Ovary (tissue), 9 donors: ENCODE results near the gene ZNF429. TPM values are rescaled to one million over a fixed set of nuclear protein-coding genes. Genes with fewer than 3 reads are reported as not detected.

Experiments used
- DNase-seq, 5 donors: peaks; one replicate each; pipeline ENCODE4 v3.0.0-alpha.2; 2019 to 2020
- H3K27ac ChIP-seq, 2 donors: fragments of 200-600 bp; one replicate each; pipeline versions ENCODE4 v1.5.1 to v1.8.0; 2019 to 2022
- H3K27me3 ChIP-seq: fragments of 200-600 bp; one replicate; pipeline ENCODE4 v1.8.0; 2022
- H3K36me3 ChIP-seq: fragments of 200-600 bp; sonication (generic); one replicate; pipeline ENCODE4 v1.5.1; 2019
- H3K4me1 ChIP-seq: one replicate; pipeline ENCODE4 v1.8.1; 2013; ENCODE audit warnings: mild to moderate bottlenecking, moderate library complexity; ENCODE audit not compliant: insufficient read depth
- H3K4me3 ChIP-seq: fragments of 200-600 bp; sonication (generic); one replicate; pipeline ENCODE4 v1.5.1; 2017
- H3K9me3 ChIP-seq, 2 donors: fragments of 200-600 bp in 1 of 2; sonication (generic) in 1 of 2; one replicate each; pipeline versions ENCODE4 v1.5.1 to v1.8.1; 2013 to 2019; ENCODE audit warnings: mild to moderate bottlenecking in 1 of 2, moderate library complexity in 1 of 2
- EP300 ChIP-seq: sonication (generic); formaldehyde crosslinking; IDR thresholded peaks from one replicate; pipeline ENCODE4 v1.6.1; 2017; ENCODE audit warnings: antibody characterized with exemption
- POLR2A ChIP-seq: fragments of 450-650 bp; IDR thresholded peaks from one replicate; pipeline ENCODE4 v1.6.1; 2017; ENCODE audit warnings: antibody characterized with exemption, mild to moderate bottlenecking, moderate library complexity
- WGBS, 3 donors: extraction: QIAGEN DNeasy Blood & Tissue Kit in 1 of 3; methylation state at CpG; one replicate each; pipeline versions ENCODE4 v1.1.5 to v1.1.7; 2013 to 2017; 5-methylcytosine and 5-hydroxymethylcytosine counted together
- intact Hi-C, 4 donors: fragments of 100-400 bp; cut with DNase I; formaldehyde crosslinking; loops; one replicate each; pipeline versions ENCODE4 v1.11.0 to v1.15.1; 2022 to 2023
- polyA plus RNA-seq, 2 donors: library from polyadenylated mRNA; stranded (reverse); fragments of 200-250 nt in 1 of 2; fragments of 350-450 nt in 1 of 2; fragmentation: Illumina TruSeq in 1 of 2; extraction: RNeasy Lipid Tissue Mini Kit (QIAGEN cat#74804) in 1 of 2; gene quantifications; one replicate each; pipeline ENCODE4 v1.2.3, GENCODE V29; 2013 to 2014
- total RNA-seq, 7 donors: library from RNA; depleted of rRNA in 2 of 7; stranded (reverse); fragments of >200 nt in 2 of 7; fragmentation: NEBNext Ultra II Directional in 3 of 7; extraction: Animal tissue kit (Norgen Biotek cat#: 25700) in 3 of 7; gene quantifications; one replicate each; pipeline versions ENCODE4 v1.1.0 to v1.2.4, GENCODE V29; 2016 to 2023
- TF ChIP-seq, protein P1 (sequence below), 3 donors: fragments of 450-650 bp in 2 of 3; fragments of 200-600 bp in 1 of 3; IDR thresholded peaks; one replicate each; pipeline versions ENCODE4 v1.5.1 to v1.8.0; 2016 to 2022; ENCODE audit warnings: antibody characterized with exemption in 3 of 3, mild to moderate bottlenecking in 1 of 3
- donor health status: DM: no; HTN: no; CAD: no; lungs with moderate emphysema.
- donor health status: DM: no; HTN: no; CAD: no.
- donor health status: Bipolar disorder and iron deficiency.
- donor health status: DM: yes; HTN: yes; CAD: no.
- donor health status: DM: no; HTN: no; CAD: no.
- donor health status: DM: yes; HTN: yes; CAD: no.

Gene ZNF429
- total and polyA plus RNA-seq, 9 donors: 10.9 to 22.8 (median 13.2) TPM

DNA sequence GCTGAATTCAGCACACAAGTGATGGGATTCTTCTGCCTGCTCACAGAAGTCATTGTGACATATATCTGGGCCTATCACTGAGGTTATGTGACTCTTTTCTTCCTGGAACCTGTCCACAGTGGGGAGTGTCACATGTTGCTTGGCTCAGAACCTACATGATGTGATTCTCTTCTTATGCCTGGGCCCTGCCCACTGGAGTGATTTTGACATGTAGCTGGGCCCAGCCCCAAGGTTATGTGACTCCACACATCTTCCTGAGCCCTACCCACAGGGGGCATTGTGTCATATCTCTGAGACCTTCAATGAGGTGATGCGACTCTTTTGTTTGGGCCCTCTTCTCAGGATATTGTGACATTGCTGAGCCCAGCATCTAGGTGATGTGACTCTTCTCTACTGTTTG, 17.4 kb upstream of the ZNF429 start:
- Histone ChIP-seq H3K9me3 (no peaks in the 10 kb centered on the region), H3K4me3 (no peak overlapping the region), H3K27me3 (no peaks in the 10 kb centered on the region), H3K36me3 (no peaks in the 10 kb centered on the region), H3K4me1 (no peaks in the 10 kb centered on the region), H3K27ac (no peak overlapping the region)
- TF ChIP-seq POLR2A (no peak), EP300 (no peak)
- TF ChIP-seq, protein P1, sequence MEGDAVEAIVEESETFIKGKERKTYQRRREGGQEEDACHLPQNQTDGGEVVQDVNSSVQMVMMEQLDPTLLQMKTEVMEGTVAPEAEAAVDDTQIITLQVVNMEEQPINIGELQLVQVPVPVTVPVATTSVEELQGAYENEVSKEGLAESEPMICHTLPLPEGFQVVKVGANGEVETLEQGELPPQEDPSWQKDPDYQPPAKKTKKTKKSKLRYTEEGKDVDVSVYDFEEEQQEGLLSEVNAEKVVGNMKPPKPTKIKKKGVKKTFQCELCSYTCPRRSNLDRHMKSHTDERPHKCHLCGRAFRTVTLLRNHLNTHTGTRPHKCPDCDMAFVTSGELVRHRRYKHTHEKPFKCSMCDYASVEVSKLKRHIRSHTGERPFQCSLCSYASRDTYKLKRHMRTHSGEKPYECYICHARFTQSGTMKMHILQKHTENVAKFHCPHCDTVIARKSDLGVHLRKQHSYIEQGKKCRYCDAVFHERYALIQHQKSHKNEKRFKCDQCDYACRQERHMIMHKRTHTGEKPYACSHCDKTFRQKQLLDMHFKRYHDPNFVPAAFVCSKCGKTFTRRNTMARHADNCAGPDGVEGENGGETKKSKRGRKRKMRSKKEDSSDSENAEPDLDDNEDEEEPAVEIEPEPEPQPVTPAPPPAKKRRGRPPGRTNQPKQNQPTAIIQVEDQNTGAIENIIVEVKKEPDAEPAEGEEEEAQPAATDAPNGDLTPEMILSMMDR (IDR thresholded peaks at IDR 0.05): no peak
- WGBS, 3 donors: 96 to 100% (median 100%) methylated on average over 1 of the region's 1 CpG
- intact Hi-C loops: no loop called here
- DNase-seq: no peak

DNA sequence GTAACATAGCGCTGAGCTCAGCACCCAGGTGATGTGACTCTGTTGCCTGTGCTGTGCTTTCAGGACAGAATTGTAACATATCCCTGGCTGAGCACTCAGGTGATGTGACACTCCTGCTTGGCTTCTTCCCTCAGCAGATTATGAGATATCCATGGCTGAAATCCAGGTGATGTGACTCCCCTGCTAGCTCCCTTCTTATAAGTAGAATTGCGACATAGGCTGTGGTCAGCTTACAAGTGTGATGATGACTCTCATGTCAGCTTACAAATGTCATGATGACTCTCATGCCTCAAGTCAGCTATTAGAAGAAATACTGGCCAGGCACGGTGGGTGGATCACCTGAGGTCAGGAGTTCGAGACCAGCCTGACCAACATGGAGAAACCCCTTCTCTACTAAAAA, 14.3 kb upstream of the ZNF429 start:
- H3K27ac ChIP-seq: no peak overlapping the region
- DNase-seq: no peak
- H3K4me3 ChIP-seq: no peak overlapping the region
- H3K36me3 ChIP-seq: no peaks in the 10 kb centered on the region
- H3K27me3 ChIP-seq: no peaks in the 10 kb centered on the region
- TF ChIP-seq POLR2A (no peak), EP300 (no peak)
- TF ChIP-seq, protein P1 (IDR thresholded peaks at IDR 0.05): no peak
- no peaks in the 10 kb centered on the region for H3K4me1 ChIP-seq
- intact Hi-C loops: no loop called here
- 71 to 73% (median 73%) methylated on average over 4 of the region's 4 CpGs for WGBS, 3 donors
- H3K9me3 ChIP-seq: no peaks in the 10 kb centered on the region

DNA sequence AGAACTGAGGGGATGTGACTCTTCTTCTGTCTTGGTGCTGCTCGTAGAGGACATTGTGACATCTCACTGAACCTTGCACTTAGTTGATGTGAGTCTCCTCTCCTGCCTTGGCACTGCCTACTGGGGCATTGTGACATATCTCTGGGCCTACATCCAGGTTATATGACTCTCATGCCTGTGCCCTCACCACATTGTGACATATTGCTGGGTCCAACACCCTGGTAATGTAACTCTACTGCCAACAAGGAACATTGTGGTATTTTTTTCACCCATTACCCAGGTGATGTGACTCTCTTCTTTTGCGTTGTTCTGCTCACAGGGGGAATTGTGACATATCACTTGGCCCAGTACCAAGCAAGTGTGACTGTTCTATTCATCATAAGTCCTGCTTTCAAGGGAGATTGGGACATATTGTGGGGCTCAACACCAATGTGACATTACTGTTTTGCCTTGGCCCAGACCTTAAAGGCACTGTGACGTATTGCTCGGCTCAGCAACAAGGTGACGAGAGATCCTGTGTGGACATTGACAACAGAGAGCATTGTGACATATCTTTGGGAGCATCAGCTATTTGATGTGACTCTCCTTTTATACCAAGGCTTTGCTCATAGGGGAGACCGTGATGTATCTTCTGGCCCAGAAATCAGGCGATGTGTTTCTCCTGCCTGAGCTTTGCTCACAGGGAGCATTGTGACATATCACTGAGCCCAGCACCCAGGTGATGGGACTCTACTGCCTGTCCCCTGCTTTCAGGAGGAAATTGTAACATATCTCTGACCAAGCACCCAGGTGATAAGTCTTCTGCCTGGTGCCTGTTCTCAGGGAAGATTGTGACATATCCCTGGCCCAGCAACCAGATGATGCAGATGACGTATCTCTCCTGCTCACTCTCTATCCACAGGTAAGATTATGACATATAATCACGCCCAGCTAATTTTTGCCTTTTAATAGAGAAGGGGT, 12.2 kb upstream of the ZNF429 start:
- Histone ChIP-seq H3K36me3 (no peaks in the 10 kb centered on the region), H3K9me3 (no peaks in the 10 kb centered on the region), H3K27me3 (no peaks in the 10 kb centered on the region), H3K4me1 (no peaks in the 10 kb centered on the region), H3K4me3 (no peak overlapping the region), H3K27ac (no peak overlapping the region)
- DNase-seq: no peak
- TF ChIP-seq, protein P1 (IDR thresholded peaks at IDR 0.05): no peak
- TF ChIP-seq EP300 (no peak), POLR2A (no peak)
- 92 to 97% (median 95%) methylated on average over 9 of the region's 9 CpGs for WGBS, 3 donors
- intact Hi-C loops: no loop called here

DNA sequence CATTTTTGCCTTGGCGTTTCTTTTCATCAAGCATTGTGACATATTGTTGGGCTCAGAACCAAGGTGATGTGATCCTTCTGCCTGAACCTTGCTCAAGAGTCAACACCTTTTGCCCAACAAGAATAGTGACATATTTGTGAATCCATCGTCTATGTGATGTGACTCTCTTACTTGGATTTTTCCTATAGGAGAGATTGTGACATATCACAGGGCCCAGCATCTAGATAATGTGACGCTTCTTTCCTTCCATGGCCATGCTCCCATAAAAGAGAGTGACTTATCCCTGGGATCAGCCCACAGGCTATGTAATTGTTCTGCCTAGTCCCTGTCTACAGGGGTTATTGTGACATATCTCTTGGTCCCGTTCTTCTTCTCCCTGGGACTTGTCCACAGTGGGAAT, 8.5 kb upstream of the ZNF429 start:
- H3K36me3 ChIP-seq: no peaks in the 10 kb centered on the region
- no peaks in the 10 kb centered on the region for H3K4me1 ChIP-seq
- 91 to 97% (median 96%) methylated on average over 4 of the region's 4 CpGs for WGBS, 3 donors
- TF ChIP-seq POLR2A (no peak), EP300 (no peak)
- TF ChIP-seq, protein P1 (IDR thresholded peaks at IDR 0.05): no peak
- DNase-seq: no peak
- intact Hi-C loops: no loop called here
- H3K27ac ChIP-seq: no peak overlapping the region
- H3K4me3 ChIP-seq: no peak overlapping the region
- no peaks in the 10 kb centered on the region for H3K27me3 ChIP-seq
- H3K9me3 ChIP-seq: no peaks in the 10 kb centered on the region
